ENCODE results near the gene GRIP2.

Gene GRIP2

DNA sequence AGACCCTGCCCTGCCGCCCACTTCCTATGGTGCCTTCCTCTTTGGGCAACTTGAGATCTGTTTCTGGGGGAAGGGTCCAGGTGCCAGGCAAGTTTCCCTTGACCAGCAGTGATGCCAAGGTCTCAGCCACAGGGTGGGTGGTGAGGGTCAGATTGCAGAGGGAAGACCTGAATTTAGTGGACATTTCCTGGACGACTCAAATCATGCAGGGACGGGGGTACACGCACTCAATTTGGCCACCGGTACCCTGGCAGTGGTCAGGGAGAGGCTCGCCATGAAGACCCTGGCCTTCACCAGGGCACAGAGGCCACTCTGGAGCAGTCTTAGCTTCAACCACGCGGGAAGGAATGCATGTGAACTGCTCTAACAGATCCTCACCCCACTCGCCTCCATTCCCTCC, 1.5 kb upstream of the GRIP2 start:
- TF ChIP-seq CTBP1 (IDR thresholded peaks at IDR 0.05; ENCODE audit: borderline replicate concordance) (no peak), ELF4 (IDR thresholded peaks at IDR 0.05) (no peak), TARDBP (IDR thresholded peaks at IDR 0.05) (no peak), NFRKB (IDR thresholded peaks at IDR 0.05) (no peak), HDGF (IDR thresholded peaks at IDR 0.05; ENCODE audit: borderline replicate concordance) (no peak), BHLHE40 (IDR thresholded peaks at IDR 0.05; ENCODE audit: borderline replicate concordance) (no peak), LEF1 (IDR thresholded peaks at IDR 0.05; ENCODE audit: borderline replicate concordance) (no peak), ARNT (IDR thresholded peaks at IDR 0.05) (no peak), FOXA1 (IDR thresholded peaks at IDR 0.05) (no peak), FOXK2 (IDR thresholded peaks at IDR 0.05) (no peak), ZNF384 (IDR thresholded peaks at IDR 0.05) (no peak), L3MBTL2 (conservative IDR thresholded peaks at IDR 0.05) (no peak), SP1 (IDR thresholded peaks at IDR 0.05) (no peak), FOXM1 (IDR thresholded peaks at IDR 0.05; ENCODE audit: borderline replicate concordance) (no peak), SUZ12 (IDR thresholded peaks at IDR 0.05) (no peak)
- TF ChIP-seq, protein P1, sequence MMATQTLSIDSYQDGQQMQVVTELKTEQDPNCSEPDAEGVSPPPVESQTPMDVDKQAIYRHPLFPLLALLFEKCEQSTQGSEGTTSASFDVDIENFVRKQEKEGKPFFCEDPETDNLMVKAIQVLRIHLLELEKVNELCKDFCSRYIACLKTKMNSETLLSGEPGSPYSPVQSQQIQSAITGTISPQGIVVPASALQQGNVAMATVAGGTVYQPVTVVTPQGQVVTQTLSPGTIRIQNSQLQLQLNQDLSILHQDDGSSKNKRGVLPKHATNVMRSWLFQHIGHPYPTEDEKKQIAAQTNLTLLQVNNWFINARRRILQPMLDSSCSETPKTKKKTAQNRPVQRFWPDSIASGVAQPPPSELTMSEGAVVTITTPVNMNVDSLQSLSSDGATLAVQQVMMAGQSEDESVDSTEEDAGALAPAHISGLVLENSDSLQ (IDR thresholded peaks at IDR 0.05): no peak
- ChIA-PET POLR2A (no interaction called here), CTCF (no interaction called here)
- DNase-seq (ENCODE audit: extremely low spot score): no peak

DNA sequence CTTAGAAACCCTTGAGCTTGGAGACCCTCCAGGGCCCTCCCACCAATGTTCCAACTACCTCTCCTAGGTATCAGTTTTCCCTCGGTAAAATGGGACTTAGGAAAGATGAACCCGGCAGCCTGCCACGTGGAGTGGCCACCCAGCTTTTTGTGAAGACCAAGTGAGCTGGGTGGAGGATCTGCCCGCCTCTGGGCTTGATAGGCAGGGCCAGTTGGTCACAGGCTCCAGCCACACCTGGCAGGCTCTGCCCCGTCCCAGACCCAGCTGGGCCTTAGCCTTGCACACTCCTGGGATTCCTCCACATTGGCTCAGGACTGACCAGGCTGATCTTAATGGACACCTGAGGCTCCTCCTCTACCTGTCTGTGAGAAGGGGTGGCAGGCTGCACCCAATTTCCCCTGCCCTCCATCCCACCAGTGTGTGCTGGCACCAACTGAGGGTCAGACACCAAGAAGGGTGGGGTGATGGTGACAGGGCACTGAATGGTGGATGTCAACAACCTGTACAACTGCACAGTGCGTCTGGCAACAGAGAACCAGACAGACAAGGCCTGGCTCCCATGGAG, 761 bp upstream of the GRIP2 start:
- POLR2A ChIA-PET: no interaction called here
- CTCF ChIA-PET: no interaction called here

DNA sequence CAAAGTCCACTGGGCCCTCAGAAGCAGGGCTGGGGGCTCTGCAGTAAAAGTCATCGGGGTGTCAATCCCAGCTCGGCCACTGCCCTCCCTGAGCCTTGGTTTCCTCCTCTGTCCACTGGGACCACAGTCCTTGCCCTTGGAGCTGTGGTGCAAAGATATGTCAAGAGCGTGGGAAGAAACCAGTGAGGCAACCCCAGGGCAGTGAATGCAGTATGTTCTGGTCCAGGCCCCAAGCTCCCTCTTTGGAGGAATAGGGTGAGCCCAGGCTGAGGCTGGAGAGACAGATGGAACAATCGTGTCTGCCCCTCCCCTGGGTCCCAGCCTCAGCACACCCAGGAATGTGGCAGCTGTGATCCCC, 779 bp downstream of the GRIP2 start:
- no peak for DNase-seq (ENCODE audit: extremely low spot score)
- TF ChIP-seq NFRKB (IDR thresholded peaks at IDR 0.05): no peak
- TF ChIP-seq FOXA1 (IDR thresholded peaks at IDR 0.05): no peak
- TF ChIP-seq HDGF (IDR thresholded peaks at IDR 0.05; ENCODE audit: borderline replicate concordance): no peak
- TF ChIP-seq ARNT (IDR thresholded peaks at IDR 0.05): no peak
- TF ChIP-seq, protein P1 (IDR thresholded peaks at IDR 0.05): no peak
- no peak for TF ChIP-seq L3MBTL2 (conservative IDR thresholded peaks at IDR 0.05)
- no peak for TF ChIP-seq TARDBP (IDR thresholded peaks at IDR 0.05)
- TF ChIP-seq ELF4 (IDR thresholded peaks at IDR 0.05): no peak
- no peak for TF ChIP-seq SP1 (IDR thresholded peaks at IDR 0.05)
- no peak for TF ChIP-seq ZNF384 (IDR thresholded peaks at IDR 0.05)
- TF ChIP-seq FOXK2 (IDR thresholded peaks at IDR 0.05): no peak
- no peak for TF ChIP-seq FOXM1 (IDR thresholded peaks at IDR 0.05; ENCODE audit: borderline replicate concordance)
- POLR2A ChIA-PET: interaction anchor here (0.6 kb wide), 1 partner anchor 20 kb away, joined by 3 read pairs; no protein-coding TSS in a partner anchor
- CTCF ChIA-PET: interaction anchor here (2.0 kb wide), 1 partner anchor 10 kb away, joined by 13 read pairs; no protein-coding TSS in a partner anchor

More for the DNA sequence above, 761 bp upstream of the GRIP2 start:
- no peak for DNase-seq (ENCODE audit: extremely low spot score)
- TF ChIP-seq, protein P1 (IDR thresholded peaks at IDR 0.05): no peak
- TF ChIP-seq CTBP1 (IDR thresholded peaks at IDR 0.05; ENCODE audit: borderline replicate concordance) (no peak), FOXA1 (IDR thresholded peaks at IDR 0.05) (no peak)

DNA sequence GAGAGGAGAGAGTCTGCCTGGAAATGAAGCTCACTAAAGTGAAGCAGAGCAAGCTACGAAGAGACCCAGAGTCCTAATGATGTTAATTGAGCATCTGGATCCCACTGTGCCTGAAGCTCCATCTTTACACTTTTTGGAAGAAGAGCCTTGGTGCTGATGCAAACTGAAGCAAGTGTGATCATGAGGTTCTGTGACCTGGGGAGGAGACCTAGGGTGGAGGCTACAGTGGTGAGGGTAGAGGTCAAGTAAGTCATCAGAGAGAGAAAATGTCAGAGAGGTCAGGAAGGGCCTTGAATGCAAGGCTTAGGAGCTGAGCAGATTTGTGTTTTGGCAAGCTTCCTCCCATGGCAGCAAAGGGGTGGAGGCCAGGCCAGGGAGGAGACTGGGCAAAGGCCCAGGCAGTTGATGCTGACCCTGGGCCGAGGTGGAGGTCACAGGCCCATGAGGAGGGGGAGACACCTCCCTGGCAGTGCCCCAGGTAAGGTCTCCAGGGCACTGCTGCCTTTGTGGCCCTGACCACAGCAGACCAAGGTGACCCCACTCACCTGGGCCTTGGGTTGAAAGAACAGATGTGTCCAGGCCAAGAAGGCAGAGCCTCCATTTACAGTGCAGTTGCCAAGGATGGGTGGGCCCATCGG, 1.6 kb downstream of the GRIP2 start:
- POLR2A ChIA-PET: no interaction called here
- DNase-seq (ENCODE audit: extremely low spot score): no peak
- TF ChIP-seq TARDBP (IDR thresholded peaks at IDR 0.05): no peak
- no peak for TF ChIP-seq CTBP1 (IDR thresholded peaks at IDR 0.05; ENCODE audit: borderline replicate concordance)
- no peak for TF ChIP-seq LEF1 (IDR thresholded peaks at IDR 0.05; ENCODE audit: borderline replicate concordance)
- CTCF ChIA-PET: interaction anchor here (0.6 to 2.0 kb wide), 2 partner anchors 10 to 40 kb away, joined by 4 to 13 read pairs; no protein-coding TSS in a partner anchor

DNA sequence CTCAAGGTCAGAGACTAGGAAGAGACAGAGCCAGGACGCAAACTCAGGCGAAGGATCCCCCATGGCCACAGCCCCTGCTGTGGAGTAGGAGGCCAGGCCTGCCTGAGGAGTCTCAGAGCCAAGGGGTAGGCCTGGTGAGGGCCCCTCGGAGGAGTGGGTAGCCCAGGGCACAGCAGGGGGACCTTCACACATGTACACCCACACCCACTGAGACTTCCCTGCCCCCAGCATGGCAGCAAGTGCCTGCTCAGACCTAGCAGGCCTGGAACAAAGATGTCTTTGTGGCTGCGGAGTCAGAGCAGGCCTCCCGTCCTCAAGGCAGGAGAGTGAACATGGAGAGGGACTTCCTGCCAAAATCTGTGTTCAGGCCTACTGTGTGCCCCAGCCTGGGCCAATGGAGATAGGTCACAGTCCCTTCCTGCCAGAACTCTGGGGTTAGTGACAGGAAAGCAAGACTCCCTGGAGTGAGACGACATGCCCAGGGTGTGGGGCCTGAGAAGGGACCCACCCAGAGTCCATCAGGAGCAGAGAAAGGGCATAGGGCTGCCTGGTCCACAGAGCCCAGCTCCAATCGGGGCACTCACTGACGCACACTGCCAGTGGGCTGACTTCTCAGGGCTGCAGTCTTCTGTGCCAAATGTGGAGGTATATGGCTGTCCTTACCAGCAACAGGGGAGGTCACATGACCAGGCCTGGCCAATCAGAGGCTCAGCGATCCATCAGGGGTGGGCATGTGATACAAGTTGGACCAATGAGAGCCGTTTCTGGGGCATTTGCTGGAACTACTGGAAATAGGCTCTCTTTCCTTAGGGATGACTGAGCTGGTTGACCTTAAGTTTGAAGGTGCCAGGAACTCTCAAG, 2.3 kb downstream of the GRIP2 start:
- ChIA-PET POLR2A (no interaction called here), CTCF (interaction anchor here (2.0 kb wide), 1 partner anchor 11 kb away, joined by 13 read pairs; no protein-coding TSS in a partner anchor)
- DNase-seq (ENCODE audit: extremely low spot score): peak; percentile 70
- TF ChIP-seq HDGF (IDR thresholded peaks at IDR 0.05; ENCODE audit: borderline replicate concordance) (0 out of 2 replicates have a peak, but pooled peaks have one; percentile 88), ZNF384 (IDR thresholded peaks at IDR 0.05) (no peak)

DNA sequence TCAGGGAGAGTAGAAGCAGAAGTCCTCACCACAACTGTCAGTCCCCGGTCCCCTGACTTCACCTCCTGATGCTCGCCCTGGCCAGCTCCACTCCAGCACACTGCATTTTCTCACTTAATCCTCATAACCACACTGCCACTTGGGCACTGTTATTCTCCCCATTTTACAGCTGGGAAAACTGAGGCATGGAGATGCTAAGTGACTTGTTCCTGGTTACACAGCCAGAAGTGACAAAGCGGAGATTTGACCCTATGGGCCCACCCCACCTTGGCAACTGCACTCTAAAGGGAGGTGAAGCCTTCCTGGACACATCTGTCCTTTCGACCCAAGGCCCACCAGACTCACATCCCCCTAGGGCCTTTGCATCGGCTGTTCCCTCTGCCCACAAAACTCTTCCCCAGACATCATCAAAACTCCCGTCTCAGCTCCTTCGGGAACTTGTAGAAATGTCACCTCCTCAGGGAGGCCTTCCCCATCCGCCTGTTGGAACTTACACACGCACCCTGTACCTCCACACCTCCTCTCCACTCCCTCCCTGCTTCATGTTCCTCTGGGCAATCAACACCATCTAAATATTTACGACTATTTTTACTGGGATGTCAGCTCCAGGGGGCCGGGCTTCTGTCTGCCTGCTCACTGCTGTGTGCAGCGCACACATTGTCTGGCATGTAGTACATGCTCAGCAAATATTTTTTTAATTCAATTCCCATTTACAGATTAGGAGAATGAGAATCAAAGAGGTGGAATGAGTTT, 3.1 kb downstream of the GRIP2 start:
- TF ChIP-seq ARNT (IDR thresholded peaks at IDR 0.05) (no peak), BHLHE40 (IDR thresholded peaks at IDR 0.05; ENCODE audit: borderline replicate concordance) (no peak), CTBP1 (IDR thresholded peaks at IDR 0.05; ENCODE audit: borderline replicate concordance) (no peak), TARDBP (IDR thresholded peaks at IDR 0.05) (no peak), FOXK2 (IDR thresholded peaks at IDR 0.05) (no peak), NFRKB (IDR thresholded peaks at IDR 0.05) (no peak)
- ChIA-PET POLR2A (no interaction called here), CTCF (interaction anchor here (2.8 kb wide), 1 partner anchor 12 kb away, joined by 12 read pairs; no protein-coding TSS in a partner anchor)

More for the DNA sequence above, 3.1 kb downstream of the GRIP2 start:
- DNase-seq (ENCODE audit: extremely low spot score): no peak
